ENCODE results near the gene SLC7A14.

The SLC7A14 gene

DNA sequence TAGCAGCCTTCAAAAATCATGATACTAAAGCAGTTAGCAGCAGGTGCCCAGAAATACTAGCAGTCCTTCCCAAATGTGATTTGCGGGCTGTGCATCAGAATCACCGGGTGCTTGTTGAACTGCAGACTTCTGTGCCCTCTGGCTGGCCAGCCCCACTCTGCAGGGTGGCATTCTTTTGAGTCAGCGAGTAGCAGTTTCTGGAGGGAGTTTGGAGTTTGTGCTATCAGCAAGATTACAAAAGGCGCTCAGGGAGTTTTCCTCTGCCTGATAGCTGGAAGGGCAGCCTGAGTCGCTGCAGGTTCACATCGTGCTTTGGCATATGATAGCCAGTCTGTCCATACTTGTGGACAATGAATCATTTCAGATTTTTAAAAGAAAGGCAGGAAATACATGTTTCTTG, 109.6 kb downstream of the SLC7A14 start:
- in situ Hi-C loops (cut with HindIII; ENCODE audit: low sequenced_read_pairs) = no loop called here

GRCh38 chr3:170475092-170475685, 110.7 kb downstream of the SLC7A14 start:
- in situ Hi-C loops (cut with HindIII; ENCODE audit: low sequenced_read_pairs) = no loop called here

GRCh38 chr3:170473358-170473757, 112.5 kb downstream of the SLC7A14 start:
- in situ Hi-C loops (cut with HindIII; ENCODE audit: low sequenced_read_pairs) = no loop called here

GRCh38 chr3:170471149-170471548, 114.7 kb downstream of the SLC7A14 start:
- in situ Hi-C loops (cut with HindIII; ENCODE audit: low sequenced_read_pairs) = no loop called here

DNA sequence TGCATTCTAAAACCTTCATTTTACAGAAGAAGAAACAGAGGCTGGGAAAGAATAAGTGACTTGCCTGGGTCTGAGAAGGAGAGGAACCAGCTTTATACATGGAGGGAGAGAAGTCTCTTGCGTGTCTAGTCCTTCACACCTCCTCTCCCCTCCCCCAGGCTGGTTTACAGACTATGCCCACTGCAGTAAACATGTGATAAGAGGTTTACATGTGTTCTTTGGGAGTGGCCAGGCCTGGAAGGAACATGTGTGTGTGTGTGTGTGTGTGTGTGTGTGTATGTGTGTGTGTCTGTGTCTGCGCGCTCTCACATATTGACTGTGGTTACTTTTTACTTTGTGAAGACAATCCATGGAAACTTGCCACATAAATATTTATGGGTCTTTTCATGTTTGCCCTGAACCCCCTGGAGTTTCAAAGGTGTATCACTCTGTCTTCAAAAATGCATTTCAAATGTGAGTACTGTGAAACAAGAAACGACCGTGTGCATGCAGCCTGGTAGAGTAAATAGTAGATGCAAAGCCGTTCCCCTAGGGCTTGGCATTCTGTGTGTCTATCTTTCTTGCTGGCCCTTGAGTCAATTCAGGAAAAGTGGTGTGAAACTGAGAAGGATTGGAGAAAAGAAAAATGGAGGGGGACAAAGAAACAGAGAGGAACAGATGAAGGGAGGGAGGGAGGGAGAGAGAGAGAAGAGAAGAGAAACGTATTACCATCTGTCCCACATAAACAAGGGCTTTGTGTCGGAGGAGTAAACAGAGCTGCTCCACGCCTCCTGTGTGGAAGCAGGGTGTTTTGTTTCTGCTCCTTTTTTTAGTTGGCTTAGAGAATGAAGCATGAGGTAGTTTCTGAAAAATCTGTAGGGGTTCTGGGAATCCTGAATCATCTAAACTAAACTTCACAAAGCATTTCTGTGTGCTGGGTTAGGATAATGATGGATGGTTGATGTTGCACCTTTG, 115.5 kb downstream of the SLC7A14 start:
- in situ Hi-C loops (cut with HindIII; ENCODE audit: low sequenced_read_pairs) = no loop called here

DNA sequence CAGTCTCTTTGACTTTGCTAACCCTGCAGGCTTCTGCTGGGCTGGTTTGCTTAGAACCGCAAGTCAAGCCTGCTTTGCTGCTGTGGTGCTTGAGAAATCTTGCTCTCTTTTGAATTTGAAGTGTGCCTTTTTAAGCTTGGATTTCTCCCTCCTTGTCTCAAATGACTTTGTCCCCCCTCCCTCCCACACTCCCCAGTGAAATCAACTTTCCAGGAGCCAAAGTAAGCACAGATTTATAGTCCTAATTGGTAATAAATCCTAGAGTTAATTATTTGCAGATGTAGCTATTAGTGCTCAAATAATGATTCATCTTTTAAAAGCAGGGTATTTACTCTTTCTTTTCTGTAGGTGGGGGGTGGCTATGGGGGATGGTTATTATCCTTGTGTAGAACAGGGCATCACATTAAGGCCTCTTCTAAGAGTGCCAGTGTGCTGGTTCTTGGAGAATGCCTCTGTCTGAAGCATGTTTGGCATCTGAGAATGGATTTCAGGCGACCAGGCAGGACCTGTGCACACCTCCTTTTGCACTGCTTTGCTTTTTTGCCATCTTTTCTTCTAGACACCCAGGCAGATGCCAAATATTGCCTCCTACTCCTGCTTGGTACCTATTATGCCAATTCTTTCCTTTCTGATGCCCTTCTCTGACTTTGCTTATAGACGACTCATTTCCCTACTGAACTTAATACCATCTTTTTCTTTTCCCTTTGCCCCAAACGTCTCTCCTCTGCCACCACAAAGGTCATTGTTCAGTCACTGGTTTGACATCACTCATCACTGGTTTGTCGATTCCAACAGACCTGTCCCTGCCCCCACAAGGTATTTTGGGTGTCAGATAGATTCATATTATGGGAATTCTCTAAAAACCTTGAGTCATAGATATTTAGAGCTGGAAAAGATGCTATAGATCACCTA, 116.5 kb downstream of the SLC7A14 start:
- in situ Hi-C loops (cut with HindIII; ENCODE audit: low sequenced_read_pairs) = no loop called here

DNA sequence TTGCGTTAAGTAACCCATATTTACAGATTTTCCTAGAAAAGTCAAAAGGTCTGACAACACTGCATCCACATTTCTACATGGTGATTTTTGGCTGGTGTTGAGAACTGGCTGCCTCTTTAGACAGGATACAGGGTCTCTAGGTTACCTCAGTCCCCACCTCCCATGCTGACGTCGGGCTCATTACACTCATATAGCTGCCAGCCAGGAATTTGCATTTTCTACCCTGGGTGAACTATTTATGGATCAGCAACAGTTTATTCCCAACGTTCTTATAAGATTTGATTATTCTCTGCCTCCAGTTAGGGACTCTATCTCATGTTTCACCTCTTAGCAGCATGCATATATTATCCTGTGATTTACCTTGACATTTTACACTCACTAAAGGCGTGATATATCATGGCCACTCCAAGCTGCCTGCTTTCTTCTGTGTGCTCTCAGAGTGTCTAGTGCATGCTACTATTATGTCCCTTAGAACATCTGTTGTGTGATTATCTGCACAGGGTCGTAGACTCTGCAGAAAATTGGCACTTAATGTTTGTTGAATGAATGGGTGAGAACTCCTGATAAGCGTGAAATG, 118.2 kb downstream of the SLC7A14 start:
- in situ Hi-C loops (cut with HindIII; ENCODE audit: low sequenced_read_pairs) = no loop called here

- in situ Hi-C loops (cut with HindIII; ENCODE audit: low sequenced_read_pairs) = no loop called here
Observed at GRCh38 chr3:170467007-170467406, 118.9 kb downstream of the SLC7A14 start.

DNA sequence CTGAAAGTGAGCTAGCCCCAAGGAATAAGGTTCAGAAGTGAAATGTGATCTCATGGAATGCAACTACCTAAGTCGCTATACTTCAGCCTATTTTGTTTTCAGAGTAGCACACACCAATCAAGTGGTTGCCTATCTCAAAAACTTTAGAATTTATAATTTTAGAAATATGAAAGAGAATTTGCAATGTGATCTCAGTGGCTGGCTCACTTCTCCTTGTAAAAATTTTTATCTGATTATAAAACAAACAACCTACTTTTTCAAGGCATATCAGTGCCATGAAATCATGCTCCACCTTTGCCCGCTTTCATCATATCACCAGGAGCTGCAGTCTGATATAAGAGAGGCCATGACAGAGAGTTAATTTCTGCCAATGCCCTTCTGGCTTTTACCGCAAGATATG, 119.9 kb downstream of the SLC7A14 start:
- in situ Hi-C loops (cut with HindIII; ENCODE audit: low sequenced_read_pairs) = no loop called here

GRCh38 chr3:170463011-170463410, 122.9 kb downstream of the SLC7A14 start:
- in situ Hi-C loops (cut with HindIII; ENCODE audit: low sequenced_read_pairs) = no loop called here

GRCh38 chr3:170458285-170458684, 127.6 kb downstream of the SLC7A14 start:
- in situ Hi-C loops (cut with HindIII; ENCODE audit: low sequenced_read_pairs) = no loop called here

DNA sequence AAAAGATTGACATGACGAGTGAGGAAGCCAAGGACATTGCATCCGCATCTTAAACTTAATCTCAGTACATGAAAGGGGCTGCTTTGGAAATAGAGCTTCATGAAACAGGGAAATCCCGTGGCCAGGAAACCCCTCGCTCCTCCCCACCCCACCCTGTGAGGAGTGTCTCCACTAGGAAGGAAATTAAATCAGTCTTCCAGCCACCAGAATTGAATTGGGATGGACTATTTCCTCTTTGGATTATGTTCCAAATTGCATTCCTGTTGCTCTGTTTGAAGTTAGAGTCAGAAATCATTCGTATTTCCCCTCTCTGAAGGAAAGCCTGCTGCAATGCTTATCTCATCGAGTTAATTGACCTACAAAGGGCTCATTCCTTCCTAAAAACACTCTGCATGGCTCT, 131.4 kb downstream of the SLC7A14 start:
- in situ Hi-C loops (cut with HindIII; ENCODE audit: low sequenced_read_pairs) = no loop called here

- in situ Hi-C loops (cut with HindIII; ENCODE audit: low sequenced_read_pairs) = no loop called here
Observed at GRCh38 chr3:170450039-170450438, 135.8 kb downstream of the SLC7A14 start.

- in situ Hi-C loops (cut with HindIII; ENCODE audit: low sequenced_read_pairs) = loop anchor here (5.0 kb wide), 1 partner anchor 61 kb away; no protein-coding TSS in a partner anchor
Observed at GRCh38 chr3:170448584-170448983, 137.3 kb downstream of the SLC7A14 start.

DNA sequence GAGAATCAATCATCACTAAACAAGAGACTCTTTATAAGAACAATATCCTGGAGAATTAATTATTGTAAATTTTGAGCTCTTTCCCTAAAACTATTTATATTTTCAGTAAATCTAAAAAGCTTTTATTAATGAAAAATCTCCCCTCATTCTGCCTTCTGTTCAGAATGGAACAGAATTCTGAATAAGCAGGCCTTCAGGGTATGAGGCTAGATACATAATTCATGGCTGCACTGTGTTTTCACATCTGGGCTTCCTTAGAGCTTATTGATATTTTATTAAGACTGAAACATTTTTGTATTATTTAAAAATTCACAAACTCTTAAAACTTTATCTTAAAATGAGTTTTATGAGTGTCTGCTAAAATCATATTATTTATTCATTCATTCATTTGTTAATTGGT, 142.4 kb downstream of the SLC7A14 start:
- in situ Hi-C loops (cut with HindIII; ENCODE audit: low sequenced_read_pairs) = no loop called here

GRCh38 chr3:170442947-170443346, 142.9 kb downstream of the SLC7A14 start:
- in situ Hi-C loops (cut with HindIII; ENCODE audit: low sequenced_read_pairs) = no loop called here

GRCh38 chr3:170441412-170441811, 144.5 kb downstream of the SLC7A14 start:
- in situ Hi-C loops (cut with HindIII; ENCODE audit: low sequenced_read_pairs) = no loop called here

GRCh38 chr3:170440344-170440743, 145.5 kb downstream of the SLC7A14 start:
- in situ Hi-C loops (cut with HindIII; ENCODE audit: low sequenced_read_pairs) = no loop called here

DNA sequence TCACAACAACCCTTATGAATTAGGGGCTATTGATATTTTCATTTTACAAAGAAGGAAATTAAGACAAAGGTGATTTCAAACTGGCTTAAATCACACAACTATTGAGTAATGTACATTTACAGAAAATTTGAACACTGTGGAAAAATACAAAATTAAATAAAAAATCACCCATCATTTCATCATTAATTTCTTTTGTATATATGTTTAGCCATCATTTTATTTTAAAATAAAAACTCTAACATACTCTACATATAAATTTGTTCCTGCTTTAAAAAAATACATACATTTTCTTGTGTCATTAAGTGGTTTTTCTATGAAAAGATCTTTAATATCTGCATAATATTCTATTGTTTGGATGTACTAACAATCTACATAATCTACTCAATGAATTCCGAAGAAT, 147.0 kb downstream of the SLC7A14 start:
- in situ Hi-C loops (cut with HindIII; ENCODE audit: low sequenced_read_pairs) = no loop called here

- in situ Hi-C loops (cut with HindIII; ENCODE audit: low sequenced_read_pairs) = no loop called here
Observed at GRCh38 chr3:170437696-170438407, 148.0 kb downstream of the SLC7A14 start.
